ENCODE measurements around the gene TFPI.

- TF ChIP-seq CTCF (IDR thresholded peaks at IDR 0.05), result no peak
- TF ChIP-seq POLR2A (IDR thresholded peaks at IDR 0.05), result no peak
These were observed 78.6 kb downstream of the TFPI start for GRCh38 chr2:187475499-187476248.
